ENCODE measurements around the gene VAPA.

VAPA gene, protein sequence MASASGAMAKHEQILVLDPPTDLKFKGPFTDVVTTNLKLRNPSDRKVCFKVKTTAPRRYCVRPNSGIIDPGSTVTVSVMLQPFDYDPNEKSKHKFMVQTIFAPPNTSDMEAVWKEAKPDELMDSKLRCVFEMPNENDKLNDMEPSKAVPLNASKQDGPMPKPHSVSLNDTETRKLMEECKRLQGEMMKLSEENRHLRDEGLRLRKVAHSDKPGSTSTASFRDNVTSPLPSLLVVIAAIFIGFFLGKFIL

DNA sequence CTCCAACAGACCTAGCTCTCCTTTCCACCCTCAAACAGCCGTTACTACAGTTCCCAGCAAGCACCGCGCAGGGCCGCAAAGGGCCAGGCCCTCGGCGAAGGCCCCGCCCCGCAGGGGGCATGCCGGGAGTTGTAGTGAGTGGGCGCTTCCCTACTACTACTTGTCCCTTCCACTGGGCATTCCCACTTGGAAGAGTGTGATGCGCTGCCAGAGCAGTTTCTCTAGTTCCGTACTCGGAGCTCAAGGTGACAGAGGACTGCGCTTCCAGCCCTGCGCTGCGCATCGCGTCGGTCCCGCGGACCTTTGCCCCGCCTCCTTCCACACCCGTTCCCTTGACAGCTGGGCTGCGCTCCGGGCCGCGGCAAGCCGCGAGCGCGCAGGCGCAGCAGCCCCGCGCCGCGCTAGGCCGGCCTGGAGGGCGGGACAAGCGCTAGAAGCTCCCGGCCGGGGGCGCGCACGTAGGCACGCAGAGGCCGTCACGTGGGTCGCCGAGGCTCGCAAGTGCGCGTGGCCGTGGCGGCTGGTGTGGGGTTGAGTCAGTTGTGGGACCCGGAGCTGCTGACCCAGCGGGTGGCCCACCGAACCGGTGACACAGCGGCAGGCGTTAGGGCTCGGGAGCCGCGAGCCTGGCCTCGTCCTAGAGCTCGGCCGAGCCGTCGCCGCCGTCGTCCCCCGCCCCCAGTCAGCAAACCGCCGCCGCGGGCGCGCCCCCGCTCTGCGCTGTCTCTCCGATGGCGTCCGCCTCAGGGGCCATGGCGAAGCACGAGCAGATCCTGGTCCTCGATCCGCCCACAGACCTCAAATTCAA, at the start of gene VAPA:
Gene VAPA, plus strand, starts transcription at position 491 of the 808 bp plus-strand sequence. Its CDS starts 241 bp downstream, at position 732.
- peak; percentile 91 for DNase-seq

DNA sequence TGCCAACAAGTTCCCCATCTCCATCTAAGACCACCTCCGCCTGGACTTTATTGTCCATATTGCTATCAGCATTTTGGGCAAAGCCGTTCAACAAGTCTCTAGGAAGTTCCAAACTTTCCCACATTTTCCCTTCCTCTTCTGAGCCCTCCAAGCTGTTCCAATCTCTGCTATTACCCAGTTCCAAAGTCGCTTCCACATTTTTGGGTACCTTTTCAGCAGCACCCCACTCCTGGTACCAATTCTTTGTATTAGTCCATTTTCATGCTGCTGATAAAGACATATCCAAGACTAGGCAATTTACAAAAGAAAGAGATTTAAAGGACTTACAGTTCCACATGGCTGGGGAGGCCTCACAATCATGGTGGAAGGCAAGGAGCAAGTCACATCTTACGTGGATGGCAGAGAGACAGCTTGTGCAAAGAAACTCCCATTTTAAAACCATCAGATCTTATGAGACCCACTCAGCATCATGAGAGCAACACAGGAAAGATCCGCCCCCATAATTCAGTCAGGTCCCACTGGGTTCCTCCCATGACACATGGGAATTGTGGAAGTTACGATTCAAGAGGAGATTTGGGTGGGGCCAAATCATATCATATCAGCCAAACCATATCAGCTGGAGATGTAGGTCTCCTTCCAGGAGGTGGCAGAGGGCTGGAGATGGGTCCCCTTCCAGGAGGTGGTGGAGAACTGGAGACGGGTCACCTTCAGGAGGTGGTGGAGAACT, 47.9 kb upstream of the VAPA start:
- DNase-seq, result no peak

DNA sequence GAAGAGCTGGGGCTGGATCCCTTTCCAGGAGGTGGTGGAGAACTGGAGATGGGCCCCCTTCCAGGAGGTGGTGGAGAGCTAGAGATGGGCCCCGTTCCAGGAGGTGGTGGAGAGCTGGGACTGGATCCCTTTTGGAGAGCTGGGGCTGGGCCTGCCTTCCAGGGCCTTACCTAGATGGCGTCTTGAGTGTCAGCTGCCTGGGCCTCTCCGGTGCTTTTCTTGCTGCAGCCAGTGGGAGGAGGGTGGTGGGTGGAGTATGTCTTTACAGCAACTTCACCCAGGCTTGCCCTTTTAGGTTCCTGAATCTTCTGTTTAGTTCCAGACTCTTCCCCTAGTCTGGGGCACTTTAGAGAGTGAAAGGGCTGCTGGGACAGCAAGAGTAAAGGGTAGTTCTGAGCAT, 47.2 kb upstream of the VAPA start:
- no peak for DNase-seq

DNA sequence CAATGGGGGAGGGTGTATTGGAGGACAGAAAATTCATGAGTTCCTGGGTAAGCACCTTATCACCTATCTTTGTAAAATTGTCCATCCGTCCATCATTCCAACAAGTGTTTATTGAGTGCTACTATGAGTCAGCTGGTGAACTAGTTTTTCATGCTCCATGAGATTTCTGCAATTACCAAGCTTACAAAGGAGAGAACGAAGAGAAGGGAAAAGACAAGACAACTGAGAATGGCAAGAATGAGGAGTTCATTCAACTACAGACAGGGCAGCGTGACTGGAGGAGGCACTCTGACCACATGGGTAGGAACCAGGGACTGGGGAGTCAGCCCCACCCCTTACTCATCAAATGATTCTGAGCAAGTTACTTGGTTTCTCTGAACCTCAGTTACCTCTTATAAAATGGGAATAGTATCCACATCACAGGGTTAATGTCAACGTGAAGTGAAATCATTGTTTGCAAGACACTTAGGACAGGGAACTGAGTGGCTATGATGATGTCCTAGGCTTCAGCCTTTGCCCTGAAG, 46.7 kb upstream of the VAPA start:
- no peak for DNase-seq

DNA sequence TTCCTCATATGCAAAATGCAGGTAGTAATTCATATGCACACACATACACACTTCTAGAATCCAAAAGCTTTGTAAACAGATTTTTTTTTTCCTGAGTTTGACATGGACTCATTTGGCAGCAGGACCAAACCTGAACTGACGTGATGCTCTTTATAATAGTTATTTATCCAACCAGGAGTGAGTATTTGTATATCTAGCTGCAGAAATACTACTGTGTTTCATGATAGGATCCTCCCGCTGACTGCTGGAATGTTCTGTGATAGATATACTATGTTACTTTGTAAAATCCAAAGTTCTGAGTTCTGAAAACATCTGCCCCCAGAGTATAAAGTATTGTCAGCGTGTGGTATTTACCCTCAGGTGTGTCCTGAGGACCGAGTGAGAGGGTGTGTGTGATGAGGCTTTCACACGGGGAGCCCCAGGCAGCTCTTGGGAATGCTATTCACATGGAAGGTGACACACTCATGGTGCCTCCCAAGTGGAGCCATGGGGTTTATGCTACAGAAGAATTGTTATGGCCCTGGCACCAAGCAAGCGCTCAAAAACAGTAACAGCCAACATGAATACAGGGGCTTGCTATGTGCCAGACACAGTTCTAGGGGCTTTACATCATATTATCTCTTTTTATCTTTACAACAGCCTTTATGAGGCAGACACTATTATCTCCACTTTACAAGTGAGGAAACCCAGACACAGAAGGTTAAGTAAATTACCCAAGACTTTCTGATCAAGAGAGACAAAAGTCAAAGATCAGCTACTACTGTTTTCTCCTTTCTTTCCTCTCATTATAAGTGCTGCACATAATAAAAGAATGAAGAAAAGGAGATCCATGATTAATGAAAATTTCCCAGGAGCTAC, 44.7 kb upstream of the VAPA start:
- DNase-seq, result no peak

DNA sequence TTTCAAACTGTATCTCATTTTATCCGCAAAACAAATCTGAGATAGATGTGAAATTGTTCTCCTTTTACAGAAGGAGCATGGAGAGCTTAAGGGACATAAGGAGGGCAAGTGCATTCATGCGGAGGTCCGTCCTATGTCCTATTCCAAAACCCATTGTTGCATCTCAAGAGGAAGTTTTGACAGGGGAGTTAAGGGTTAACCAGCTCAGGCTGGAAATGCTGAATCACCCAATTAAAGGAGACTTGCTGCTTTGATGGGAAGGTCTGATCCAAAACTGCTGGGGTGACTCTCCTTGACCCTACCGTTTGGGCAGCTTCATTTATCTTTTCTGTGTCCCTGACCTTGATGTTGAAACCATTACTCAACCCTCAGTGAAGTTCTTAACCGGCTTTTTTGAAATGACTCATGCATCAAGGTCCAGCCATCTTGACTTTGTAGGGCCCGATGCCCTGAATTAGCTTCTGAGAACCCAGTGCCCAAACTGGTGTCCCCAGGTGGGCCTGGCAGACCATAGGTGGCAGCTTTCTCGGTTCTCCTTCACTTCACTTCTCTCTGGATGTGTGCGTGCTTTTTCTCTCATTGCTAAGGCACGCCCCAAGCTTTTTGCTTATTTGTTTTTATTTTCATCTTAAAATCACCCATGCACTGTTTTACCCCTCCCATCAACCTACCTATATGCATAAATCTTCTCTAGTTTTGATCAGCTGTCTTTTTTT, 43.9 kb upstream of the VAPA start:
- DNase-seq, result no peak

DNA sequence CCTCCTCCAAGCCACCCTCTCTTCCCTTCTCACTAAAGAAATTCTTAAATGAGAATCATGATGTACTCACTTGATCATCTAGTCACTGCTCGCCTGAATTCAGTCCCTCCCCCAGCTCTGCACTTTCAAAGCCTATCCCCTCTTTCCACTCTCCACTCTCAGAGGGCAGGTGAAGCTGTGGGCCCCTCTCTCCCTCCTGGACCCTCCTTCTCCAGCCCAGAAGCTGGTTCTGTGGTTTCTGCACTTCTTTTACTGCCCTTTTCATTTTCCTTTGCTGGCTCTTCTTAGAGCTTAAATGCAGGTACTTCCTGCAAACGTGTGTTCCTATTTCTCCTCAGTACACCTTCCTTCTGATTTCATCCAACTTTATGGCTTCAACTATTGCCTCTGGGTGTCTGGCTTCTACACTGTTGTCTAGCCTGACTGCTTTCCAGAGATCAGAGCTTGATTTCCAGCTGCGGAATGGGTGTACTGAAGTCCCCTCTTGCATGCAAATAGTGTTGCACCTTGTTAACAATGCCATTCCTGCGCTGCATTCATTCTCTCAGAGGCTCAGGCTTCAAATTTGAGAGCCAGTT, 43.3 kb upstream of the VAPA start:
- DNase-seq, result no peak

DNA sequence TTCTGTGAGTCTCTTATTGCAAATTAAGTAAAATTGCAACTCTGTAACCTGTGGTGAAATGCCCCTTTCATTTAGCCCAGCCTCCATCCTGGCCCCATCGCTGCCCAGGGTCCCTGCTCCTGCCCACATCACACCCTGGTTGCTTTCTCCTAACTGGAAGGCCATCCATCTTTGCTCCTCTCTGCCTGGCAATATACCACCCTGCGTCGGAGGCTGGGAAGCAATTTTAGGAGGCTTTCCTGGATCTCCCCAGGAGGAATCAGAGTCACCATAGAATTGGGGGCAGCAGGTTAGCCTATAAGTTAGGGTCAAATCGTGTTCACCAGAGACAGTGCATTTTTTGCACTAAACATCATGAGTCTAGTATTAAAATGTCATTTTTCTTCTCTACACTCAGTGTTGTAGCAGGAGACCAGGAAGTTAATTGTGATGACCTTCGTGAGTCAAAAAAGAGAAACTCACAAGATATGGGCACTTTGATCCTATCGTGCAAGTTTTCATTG, 42.5 kb upstream of the VAPA start:
- no peak for DNase-seq

DNA sequence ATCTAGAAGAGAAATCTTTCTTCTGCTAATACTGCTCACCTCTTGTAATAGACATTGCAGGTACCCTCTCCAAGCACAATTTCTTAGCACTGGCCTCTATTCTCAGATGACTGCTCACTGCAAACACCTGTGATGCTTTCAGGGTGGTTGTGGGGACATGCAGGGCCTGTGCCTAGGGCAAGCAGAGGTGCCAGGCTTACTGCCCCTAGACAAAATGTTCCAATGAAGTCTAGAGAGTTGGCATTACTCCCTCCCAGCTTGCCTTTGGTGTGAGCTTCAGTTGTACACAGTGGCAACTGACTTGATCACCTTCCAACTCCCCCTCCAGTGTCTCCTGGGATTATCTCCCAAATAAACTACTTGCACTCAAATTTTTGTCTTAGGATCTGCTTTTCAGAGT, 41.0 kb upstream of the VAPA start:
- DNase-seq, result no peak

DNA sequence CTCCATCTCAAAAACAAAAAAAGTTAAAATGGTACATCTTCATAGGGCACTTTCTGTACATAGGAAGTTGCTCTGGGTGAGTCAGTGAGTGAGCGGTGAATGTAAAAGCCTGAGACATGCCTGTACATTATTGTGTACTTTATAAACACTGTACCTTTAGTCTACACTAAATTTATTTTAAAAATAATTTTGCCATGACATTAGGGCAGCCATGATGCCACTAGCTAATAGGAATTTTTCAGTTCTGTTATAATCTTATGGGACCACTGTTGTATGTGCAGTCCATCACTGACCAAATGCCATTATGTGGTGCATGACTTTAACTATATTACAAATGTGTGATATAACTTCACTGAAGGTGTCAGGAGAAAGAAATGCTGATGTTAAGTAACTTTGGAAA, 39.1 kb upstream of the VAPA start:
- DNase-seq, result no peak

DNA sequence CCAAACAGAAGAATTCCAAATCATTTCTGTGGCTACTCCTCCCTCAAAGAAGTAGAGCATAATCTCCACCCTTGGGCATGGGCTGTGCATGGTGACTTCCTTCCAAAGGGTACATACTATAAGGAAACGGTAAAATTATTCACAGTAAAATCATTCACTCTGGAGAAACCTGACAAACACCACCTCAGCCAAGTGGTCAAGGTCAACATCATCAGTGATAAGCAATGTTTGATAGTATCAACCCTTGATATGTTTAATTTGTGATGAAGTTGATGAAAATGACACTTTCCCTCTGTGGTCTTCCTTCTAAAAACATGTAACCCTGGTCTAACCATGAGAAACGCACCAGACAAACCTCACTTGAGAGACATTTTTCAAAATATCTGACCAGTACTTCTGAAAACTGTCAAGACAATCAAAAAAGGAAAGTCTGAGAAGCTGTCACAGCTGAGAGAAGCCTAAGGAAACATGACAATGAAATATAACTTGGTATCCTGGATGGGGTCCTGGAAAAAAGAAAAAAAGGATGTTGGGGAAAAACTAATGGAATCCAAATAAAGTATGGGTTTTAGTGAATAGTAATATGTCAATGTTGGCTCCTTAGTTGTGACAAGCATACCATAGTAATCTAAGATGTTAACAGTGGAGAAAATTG, 37.5 kb upstream of the VAPA start:
- DNase-seq, result no peak

DNA sequence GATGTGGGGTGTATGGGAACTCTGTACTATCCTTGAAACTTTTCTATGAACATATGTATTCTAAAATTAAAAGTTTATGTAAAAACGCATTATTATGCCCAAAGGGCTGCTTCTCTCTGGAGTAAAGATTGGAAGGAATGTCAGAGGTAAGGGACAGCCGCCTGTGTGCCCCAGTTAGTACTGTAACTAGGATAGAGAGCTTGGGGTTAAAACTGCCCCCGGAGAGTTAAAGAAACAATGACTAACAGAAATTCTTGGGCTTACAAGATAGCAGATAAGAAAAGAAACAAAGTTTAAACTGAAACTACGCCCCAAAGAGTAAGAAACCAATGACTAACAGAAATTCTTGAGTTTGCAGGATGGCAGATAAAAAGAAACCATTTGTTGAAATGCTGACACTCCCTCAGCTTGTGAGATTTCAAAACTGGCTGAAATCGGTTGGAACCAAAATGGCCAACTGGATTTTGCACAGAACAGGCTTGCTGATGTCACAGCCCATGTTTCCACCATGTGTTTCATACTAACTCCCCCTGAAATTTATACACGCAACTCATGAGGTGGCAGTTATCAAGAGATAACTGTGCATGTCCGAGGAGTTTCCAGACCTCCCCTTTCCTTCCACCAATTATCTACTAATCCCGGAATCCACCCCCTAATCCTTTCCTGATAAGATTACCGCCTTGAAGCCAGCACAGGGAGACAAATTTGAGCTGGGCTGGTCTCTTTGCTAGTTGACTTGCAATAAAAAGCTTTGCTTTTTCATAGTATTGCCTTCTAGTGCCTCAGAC, 36.8 kb upstream of the VAPA start:
- no peak for DNase-seq

DNA sequence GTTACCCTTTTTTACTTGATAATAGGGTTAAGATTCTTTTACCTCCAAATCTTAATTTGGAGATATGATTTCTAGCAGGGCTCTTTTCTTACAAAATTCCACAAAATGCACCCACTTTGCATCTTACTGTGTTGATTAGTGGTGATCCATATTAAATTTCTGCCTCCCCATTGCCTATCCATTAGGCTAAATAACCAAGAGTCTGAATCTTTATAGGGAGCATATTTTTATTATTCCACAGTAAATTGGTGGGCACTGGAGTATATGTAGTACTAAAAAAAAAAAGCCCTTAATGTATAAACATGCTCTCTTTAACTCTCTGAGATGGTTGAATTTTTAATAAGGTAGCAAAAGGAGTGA, 36.2 kb upstream of the VAPA start:
- no peak for DNase-seq

DNA sequence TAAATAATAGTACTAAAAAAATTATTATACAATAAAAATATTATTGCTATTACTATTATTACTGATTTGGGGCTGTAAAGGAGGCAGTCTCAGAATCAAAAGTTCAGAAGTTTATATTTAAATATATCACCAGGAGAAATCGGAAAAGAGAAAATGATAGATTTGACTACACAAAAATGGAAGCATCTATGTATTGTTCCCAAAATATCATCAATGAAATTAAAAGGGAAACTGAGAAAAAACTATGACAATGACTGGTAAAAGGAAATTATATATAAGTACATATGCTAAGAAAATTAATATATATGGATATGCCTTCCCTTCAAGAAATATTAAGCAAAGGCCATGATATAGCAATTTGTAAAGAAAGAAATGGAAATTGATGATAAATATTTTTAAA, 35.7 kb upstream of the VAPA start:
- DNase-seq, result no peak

DNA sequence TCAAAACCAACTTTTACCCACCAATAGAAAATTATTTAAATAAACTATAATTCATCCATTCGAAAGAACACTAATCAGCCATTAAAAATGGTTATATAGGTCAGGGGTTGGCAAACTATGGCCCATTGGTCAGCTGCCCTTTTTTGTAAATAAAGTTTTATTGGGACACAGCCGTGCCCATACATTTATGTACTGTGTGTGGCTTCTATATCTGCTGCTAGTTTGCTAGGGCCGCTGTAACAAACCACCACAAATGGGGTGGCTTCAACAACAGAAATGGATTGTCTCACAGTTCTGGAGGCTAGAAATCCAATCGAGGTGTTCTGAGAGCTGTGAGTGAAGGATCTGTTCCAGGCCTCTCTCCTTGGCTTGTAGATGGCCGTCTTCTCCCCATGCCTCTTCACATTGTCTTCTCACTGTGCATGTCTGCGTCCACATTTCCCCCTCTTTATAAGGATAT, 35.0 kb upstream of the VAPA start:
- DNase-seq, result no peak

DNA sequence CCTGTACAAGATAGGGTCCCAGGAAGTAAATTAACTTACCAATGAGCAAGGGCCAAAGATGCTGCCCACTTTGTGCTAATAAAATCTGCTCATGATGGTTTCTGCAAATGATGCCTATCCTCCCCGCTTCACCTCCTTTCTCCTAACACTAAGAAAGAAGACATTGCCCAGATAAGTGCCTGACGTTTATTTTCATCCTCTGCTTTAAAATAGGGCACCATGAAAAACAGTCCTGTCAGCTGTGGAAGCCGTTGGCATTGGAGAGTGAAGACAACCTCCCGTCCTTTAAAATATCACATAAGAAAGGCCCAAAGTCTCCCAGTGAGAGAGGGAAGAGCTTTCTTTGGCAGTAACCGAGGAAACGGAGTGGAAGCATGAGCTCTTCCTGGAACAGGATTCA, 29.7 kb upstream of the VAPA start:
- no peak for DNase-seq

DNA sequence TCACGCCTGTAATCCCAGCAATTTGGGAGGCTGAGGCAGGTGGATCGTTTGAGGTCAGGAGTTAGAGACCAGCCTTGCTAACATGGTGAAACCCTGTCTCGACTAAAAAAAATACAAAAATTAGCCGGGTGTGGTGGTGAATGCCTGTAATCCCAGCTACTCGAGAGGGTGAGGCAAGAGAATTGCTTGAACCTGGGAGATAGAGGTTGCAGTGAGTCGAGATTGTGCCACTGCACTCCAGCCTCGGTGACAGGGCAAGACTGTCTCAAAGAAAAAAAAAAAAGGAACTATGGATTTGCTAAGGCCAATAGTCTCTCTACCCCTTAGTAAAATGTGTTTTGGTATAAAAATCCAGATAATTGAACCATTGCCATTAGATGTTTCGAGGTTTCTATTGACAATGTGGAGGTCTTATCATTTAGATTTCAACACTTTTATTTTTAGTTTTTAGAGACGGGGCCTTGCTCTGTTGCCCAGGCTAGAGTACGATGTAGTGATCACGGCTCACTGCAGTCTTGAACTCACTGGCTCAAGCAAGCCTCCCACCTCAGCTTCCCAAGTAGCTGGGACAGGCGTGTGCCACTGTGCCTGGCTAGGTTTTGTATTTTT, 29.2 kb upstream of the VAPA start:
- DNase-seq, result no peak

DNA sequence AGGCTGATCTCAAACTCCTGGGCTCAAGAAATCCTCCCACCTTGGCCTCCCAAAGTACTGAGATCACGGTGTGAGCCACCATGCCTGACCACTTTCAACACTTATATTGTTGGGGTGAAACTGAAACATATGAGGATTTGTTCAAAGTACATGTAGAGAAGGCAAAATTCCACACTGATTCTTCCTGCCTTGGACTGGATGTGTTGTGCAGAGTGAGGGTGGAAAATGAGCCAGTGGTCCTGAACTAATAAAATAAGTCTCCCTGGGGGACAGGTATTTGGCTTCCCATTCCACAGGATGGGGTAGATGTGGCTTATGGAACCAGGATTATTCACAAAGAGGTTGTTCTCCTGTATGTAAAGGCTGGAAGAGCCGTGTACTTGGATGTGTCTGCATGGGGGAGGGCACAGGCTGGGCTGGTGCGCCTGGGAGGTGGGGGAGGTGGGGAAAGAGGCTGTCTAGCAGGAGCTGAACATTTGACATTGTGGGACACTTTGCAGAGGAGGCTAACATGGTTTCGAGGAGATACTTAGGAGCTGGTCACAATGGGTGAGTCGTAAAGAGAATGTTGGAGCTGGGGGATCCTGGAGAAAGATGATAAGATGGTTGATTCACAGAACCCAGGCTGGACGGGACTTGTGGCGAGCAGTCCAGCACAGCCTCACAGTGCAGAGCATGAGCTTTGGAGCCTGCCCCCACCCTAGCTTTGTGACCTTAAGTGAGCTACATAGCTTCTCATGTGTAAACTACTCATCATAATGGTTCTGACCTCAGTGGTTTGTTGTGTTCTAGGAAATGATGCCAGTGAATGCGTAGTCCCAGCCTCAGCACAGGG, 28.4 kb upstream of the VAPA start, which contains the start of gene TXNDC2:
Gene TXNDC2, plus strand, starts transcription at position 804 of the 835 bp plus-strand sequence. CDS start 708 bp downstream, outside the sequence.
- DNase-seq, result no peak

DNA sequence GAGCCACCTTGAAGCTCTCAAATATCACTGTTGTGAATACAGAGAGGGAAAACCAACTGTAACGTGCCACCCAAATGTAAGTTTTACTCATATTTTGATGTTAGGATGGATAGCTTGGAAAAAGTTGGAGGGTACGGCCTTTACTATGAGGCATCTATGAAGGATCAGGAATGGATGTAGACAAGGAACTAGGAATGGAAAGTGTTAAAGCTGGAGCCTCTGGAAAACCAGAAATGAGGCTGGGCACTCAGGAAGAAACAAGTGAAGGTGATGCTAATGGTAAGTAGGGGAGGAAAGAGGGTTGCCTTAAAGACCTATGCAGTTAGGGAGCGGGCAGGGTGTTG, 27.8 kb upstream of the VAPA start:
- no peak for DNase-seq
